HG03064 (cell line): Measurements from ENCODE around the gene APOBEC3F.
"Not testable (repeated sequence)": the region's sequence is repeated elsewhere in the genome, so short reads cannot be mapped to it uniquely, and the experiment has no call there.

ENCODE experiments used
- ATAC-seq: cut with Tn5 transposase; IDR thresholded peaks from one replicate; pipeline ENCODE4 v1.9.1; 2021; ENCODE audit warnings: low read depth; ENCODE audit not compliant: unreplicated experiment

APOBEC3F gene

GRCh38 chr22:39026509-39027150, 14.0 kb upstream of the APOBEC3F start:
- ATAC-seq: no peak

- ATAC-seq: no peak
These were observed 12.9 kb upstream of the APOBEC3F start for GRCh38 chr22:39027717-39028116.

- no peak for ATAC-seq
These were observed 12.4 kb upstream of the APOBEC3F start for GRCh38 chr22:39028281-39028680.

GRCh38 chr22:39029227-39029626, 11.4 kb upstream of the APOBEC3F start:
- ATAC-seq: no peak

GRCh38 chr22:39030705-39031104, 10.0 kb upstream of the APOBEC3F start:
- no peak for ATAC-seq

GRCh38 chr22:39031434-39032295, 9.0 kb upstream of the APOBEC3F start:
- ATAC-seq: not testable (repeated sequence)

GRCh38 chr22:39037071-39037470, 3.6 kb upstream of the APOBEC3F start:
- ATAC-seq: not testable (repeated sequence)

GRCh38 chr22:39039306-39040126, 1.1 kb upstream of the APOBEC3F start:
- no peak for ATAC-seq

GRCh38 chr22:39040155-39040537, 518 bp upstream of the APOBEC3F start:
- not testable (repeated sequence) for ATAC-seq

- ATAC-seq: no peak
These were observed 1.2 kb downstream of the APOBEC3F start for GRCh38 chr22:39041908-39042307.

GRCh38 chr22:39043063-39043462, 2.4 kb downstream of the APOBEC3F start:
- ATAC-seq: not testable (repeated sequence)

GRCh38 chr22:39045136-39045535, 4.5 kb downstream of the APOBEC3F start:
- not testable (repeated sequence) for ATAC-seq

GRCh38 chr22:39049486-39049885, 8.8 kb downstream of the APOBEC3F start:
- ATAC-seq: not testable (repeated sequence)

- ATAC-seq: not testable (repeated sequence)
These were observed 11.3 kb downstream of the APOBEC3F start for GRCh38 chr22:39051844-39052495.

- ATAC-seq: no peak
These were observed 15.0 kb downstream of the APOBEC3F start for GRCh38 chr22:39055658-39056057.

GRCh38 chr22:39061290-39061689, 20.6 kb downstream of the APOBEC3F start:
- not testable (repeated sequence) for ATAC-seq

- ATAC-seq: not testable (repeated sequence)
These were observed 21.3 kb downstream of the APOBEC3F start for GRCh38 chr22:39061951-39062350.

GRCh38 chr22:39063904-39064303, 23.2 kb downstream of the APOBEC3F start:
- ATAC-seq: not testable (repeated sequence)

- not testable (repeated sequence) for ATAC-seq
These were observed 26.0 kb downstream of the APOBEC3F start for GRCh38 chr22:39066442-39067276.
